NCI-H2107 (cell line): ENCODE results near the gene ADAM8.
"Not testable (repeated sequence)": the region's sequence is repeated elsewhere in the genome, so short reads cannot be mapped to it uniquely, and the experiment has no call there.

Experiments used
- DNase-seq: peaks from one replicate; lab custom pipeline; 2025; lab: John Stamatoyannopoulos, UW

The ADAM8 gene

DNA sequence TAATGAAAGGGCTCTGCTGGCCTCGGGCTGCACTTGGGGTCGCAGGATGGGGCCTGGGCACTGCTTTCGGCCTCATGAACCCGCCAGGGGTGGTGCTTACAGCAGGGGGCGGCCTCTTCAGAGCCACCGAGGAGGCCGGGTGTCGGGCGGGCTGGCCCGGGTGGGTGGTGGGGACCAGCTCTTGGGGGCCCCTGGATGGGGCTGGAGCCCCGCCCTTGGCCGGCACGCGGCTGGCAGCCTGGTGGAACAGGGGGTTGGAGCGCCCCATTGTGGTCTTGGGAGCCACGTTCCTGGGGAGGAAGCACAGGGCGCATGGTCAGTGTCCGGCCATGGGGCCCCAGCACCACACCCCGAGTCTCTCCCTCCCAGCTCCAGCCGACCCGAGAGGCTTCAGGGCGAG lies 8.8 kb downstream of the ADAM8 start:
- DNase-seq = no peak

- DNase-seq = no peak
These were observed 9.4 kb downstream of the ADAM8 start for GRCh38 chr10:133267293-133267692.

GRCh38 chr10:133266056-133266795 lies 10.4 kb downstream of the ADAM8 start:
- DNase-seq = no peak

- DNase-seq = not testable (repeated sequence)
These were observed 11.6 kb downstream of the ADAM8 start for GRCh38 chr10:133265052-133265451.

GRCh38 chr10:133264461-133264860 lies 12.2 kb downstream of the ADAM8 start:
- DNase-seq = no peak

DNA sequence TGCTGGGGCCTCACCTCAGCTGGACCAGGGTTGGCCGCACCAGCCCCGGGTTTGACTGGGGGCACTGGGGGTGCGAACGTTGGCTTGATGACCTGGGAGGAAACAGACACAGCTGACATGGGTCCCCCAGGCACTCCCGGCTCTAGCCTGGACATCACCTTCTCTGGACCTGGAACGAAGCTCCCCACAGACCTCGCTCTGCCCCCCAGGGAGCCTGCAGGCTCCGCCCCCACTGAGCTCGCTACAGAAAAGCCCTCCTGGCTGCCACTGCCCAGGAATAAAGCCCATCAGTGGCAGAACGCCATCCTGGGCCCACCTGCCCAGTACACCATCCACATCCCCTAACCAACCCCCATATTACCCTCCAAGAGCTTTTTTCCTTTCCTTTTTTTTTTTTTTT lies 13.0 kb downstream of the ADAM8 start:
- no peak for DNase-seq

DNA sequence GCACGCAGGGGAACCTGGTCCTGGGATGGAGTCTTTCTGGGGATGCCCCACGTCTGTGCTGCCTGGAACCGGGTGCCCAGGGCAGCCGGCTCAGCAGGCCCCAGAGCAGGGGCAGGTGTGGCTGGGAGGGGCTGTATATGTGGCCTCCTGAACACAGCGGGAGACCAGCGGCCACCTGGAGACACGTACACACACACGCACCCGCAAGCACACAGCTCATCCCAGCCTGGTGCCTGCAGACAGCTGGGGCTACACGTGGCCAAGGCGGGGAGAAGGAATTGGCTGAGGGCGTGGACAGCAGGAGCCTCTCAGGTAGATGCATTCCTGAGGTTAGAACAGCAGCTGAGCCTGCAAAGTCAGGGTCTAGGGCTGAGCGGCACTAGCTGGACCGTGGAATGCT lies 14.0 kb downstream of the ADAM8 start:
- DNase-seq = no peak

DNA sequence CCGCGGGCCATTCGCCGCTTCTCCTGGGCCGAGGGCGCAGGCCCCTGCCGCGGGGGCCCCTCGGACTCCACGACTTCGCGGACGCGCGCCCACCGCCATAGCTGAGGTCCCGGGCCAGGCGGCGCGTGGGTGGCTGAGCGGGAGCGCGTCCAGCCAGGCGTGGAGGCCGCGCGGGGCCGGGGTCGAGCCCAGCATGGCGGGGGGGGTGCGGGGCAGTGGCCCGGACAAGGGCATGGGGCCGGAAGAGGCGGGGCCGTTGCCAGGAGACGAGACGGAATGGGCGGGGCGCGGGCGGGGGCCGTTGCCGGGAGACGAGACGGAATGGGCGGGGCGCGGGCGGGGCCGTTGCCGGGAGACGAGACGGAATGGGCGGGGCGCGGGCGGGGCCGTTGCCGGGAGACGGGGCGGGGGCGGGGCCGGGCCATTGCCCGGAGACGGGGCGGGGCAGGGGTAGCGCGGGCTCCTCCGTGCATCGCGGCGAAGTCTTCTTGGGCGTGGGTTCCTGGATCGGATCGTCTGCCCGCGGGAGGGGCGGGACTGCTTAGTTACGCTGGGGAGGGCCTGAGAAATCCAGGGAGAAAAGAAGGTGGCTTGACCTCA lies 14.8 kb downstream of the ADAM8 start:
- DNase-seq = peak; percentile 37

- no peak for DNase-seq
These were observed 15.6 kb downstream of the ADAM8 start for GRCh38 chr10:133260895-133261725.

DNA sequence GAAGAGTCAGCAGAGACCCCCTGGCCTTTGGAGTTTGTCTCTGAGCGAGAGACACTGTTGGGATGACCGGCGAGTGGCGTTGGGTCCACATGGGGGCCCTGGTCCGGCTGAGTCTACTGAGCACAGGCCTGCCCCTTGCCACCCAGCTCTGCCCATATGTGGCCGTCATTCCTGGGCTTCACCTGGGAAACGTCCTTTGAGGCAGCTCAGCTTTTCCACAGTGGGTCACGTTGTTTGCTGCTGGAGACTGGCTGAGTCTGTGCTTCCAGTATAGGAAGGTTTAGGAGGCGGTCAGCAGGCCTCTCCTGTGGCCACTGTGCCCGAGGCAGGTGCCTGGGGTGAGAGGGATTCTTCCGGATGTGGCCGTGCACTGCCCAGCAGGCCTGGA lies 17.1 kb downstream of the ADAM8 start:
- no peak for DNase-seq

DNA sequence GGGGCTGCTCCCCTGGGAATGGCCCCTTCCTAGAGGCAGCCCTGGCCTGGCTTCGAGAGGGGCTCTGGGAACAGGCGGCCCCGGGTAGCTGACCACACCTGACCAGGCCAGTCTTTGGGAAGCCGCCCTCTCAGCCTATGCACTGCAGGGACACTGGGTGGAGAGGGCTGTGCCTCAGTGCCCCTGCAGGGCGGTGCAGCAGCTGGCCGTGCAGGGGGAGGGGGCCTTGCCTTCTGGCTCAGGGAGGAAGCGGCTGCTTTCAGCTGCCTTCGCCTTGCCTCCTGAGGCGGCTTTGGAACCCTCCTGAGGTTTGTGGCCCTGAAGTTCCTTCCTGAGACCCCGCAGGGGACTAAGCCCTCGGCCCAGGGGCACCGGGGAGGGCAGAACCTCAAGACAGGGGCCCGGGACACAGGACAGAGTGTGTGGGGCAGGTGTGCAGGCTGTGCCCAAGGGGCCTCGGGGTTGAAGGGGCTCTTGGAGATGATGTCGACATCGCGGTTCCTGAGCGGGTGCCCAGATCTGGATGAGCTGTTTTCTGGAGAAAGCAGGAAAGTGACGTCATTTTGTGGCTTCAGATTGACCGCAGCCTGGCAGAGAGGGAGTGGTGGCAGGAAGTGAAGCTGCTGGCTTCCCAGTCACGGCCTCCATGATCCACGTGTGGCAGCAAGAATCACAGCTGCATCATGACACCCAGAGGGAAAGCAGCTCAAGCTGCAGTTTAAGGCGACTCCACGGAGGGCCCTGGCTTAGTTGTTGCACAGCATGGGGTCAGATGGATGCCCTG lies 17.7 kb downstream of the ADAM8 start:
- DNase-seq = peak; percentile 43

DNA sequence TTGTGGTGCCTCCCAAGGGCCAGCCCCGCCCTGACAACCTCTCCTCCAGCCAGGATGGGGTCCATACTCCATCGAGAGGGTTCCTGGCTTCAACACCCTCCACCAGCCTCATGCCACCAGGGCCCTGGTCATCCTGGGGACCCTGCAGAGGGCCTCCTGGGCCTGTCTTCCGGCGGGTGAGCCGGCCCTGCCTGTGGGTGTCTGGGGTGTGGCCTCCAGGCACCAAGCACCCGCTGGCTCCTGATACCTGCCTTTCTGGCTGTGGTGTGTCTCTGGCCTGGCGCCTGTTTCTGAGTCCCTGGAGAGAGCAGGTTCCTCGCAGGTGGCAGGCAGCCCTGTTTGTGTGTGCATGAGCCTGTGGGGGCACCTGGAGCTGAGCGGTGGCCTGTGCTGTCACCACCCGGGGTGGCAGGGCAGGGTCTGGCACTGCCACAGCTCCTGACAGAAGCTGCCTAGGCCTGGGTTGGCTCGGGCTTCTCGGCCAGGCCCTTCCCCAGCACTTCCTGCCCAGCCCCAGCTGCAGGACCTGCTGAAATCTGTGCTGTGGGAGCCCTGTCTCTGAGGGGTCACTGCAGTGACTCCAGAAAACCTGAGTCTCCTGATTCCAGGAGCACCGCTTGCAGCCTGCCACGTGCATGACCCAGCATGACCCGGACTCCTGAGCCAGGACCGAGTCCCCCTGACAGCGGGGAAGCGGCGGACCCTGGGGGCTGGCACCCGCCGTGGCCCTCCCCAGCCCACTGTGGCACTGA lies 18.4 kb downstream of the ADAM8 start:
- peak; percentile 32 for DNase-seq

DNA sequence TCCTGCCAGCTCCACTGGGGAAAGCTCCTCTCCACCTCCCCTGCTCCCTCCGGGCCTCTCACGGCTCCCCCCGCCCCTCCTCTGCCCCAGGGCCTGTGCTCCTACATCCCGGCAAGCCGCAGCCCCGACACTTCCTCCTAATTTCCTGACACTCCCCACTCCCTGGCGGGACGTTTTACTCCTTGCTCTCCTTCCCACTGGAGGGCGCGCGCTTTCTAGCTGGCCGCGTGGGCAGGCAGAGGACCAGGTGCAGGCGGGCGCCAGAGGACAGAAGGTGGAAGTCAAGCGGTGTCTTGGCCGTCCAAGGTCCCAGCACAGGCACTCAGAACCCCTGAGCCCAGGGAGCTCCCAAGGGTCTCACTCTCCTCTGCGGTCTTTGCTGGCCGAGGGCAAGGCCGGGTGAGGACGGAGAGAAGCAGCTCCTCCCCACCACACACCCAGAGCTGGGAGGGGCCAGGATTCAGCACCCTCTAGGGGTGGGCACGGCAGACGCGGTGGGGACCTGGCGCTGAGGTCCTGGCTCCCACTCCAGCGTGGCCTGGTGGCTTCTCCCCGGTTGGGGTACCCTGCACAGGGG lies 19.1 kb downstream of the ADAM8 start:
- DNase-seq = no peak

GRCh38 chr10:133255323-133255722 lies 21.3 kb downstream of the ADAM8 start:
- DNase-seq = no peak

GRCh38 chr10:133254421-133255120 lies 22.1 kb downstream of the ADAM8 start:
- DNase-seq = no peak

GRCh38 chr10:133253361-133253955 lies 23.2 kb downstream of the ADAM8 start:
- no peak for DNase-seq

DNA sequence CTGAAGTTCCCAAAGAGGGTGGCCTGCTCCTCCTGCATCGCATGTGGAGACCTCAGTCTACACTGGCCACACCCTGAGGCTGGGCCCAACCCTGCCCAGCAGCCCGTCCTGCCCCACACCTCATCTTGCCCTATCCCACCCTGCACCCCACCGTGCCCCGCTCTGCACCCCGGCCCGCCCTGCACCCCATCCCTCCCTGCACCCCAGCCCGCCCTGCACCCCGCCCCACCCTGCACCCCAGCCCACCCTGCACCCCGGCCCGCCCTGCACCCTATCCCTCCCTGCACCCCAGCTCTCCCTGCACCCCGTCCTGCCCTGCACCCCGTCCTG lies 24.5 kb downstream of the ADAM8 start:
- DNase-seq = no peak

- DNase-seq = no peak
These were observed 25.1 kb downstream of the ADAM8 start for GRCh38 chr10:133251388-133252222.
